ENCODE data around the gene TFRC.
"Not testable (repeated sequence)": the region's sequence is repeated elsewhere in the genome, so short reads cannot be mapped to it uniquely, and the experiment has no call there.

Gene TFRC

DNA sequence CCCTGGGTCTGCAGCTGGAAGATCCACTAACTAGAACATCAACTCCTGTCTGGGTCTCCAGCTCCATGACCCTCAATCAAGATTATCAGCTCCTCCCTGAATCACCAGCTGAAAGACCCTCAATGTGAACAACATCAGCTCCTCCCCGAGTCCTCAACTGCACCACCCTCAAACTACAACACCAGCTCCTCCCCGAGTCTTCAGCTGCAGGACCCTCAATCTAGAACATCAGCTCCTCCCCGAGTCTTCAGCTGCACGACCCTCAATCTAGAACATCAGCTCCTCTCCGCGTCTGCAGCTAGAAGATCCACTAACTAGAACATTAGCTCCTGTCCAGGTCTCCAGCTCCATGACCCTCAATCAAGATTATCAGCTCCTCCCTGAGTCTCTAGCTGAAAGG lies 79.2 kb downstream of the TFRC start:
- not testable (repeated sequence) for DNase-seq

DNA sequence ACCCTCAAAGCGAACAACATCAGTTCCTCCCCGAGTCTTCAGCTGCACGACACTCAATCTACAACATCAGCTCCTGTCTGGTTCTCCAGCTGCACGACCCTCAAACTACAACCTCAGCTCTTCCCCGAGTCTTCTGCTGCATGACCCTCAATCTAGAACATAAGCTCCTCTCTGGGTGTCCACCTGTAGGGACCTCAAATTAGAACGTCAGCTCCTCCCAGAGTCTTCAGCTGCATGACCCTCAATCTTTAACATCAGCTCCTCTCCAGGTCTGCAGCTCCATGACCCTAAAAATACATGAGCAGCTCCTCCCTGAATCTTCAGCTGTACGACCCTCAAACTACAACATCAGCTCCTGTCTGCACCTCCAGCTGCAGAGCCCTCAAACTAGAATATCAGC lies 80.7 kb downstream of the TFRC start:
- DNase-seq = not testable (repeated sequence)

DNA sequence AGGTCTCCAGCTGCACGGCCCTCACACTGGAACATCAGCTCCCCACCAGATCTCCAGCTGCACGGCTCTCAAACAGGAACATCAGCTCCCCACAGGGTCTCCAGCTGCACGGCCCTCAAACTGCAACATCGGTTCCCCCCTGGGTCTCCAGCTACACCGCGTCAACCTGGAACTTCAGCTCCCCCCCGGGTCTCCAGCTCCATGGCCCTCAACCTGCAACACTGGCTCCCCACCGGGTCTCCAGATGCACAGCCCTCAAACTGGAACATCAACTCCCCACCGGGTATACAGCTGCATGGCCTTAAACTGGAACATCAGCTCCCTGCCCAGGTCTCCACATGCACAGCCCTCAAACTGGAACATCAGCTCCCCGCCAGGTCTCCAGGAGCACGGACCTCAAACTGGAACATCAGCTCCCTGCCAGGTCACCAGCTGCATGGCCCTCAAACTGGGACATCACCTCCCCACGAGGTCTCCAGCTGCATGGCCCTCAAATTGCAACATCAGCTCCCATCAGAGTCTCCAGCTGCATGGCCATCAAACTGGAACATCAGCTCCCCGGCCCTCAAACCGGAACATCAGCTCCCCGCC lies 81.4 kb downstream of the TFRC start:
- DNase-seq = not testable (repeated sequence)

DNA sequence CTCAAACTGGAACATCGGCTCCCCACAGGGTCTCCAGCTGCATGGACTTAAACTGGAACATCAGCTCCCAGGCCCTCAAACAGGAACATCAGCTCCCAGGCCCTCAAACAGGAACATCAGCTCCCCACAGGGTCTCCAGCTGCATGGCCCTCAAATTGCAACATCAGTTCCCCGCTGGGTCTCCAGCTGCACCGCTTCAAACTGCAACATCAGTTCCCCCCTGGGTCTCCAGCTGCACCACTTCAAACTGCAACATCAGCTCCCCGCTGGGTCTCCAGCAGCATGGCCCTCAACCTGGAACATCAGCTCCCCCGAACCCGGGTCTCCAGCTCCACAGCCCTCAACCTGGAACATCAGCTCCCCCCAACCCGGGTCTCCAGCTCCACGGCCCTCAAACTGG lies 82.0 kb downstream of the TFRC start:
- DNase-seq = no peak
